Ectodermal cell (in vitro differentiated cells): Measurements from ENCODE around the gene PYGO1.
"Not testable (repeated sequence)": the region's sequence is repeated elsewhere in the genome, so short reads cannot be mapped to it uniquely, and the experiment has no call there.

Experiments used
- H3K27ac ChIP-seq: 2 replicates; pipeline ENCODE4 v1.7.0; 2013; ENCODE audit warnings: mild to moderate bottlenecking, low read depth, low read length; ENCODE audit not compliant: insufficient read depth, poor library complexity, severe bottlenecking
- H3K27me3 ChIP-seq: 2 replicates; pipeline ENCODE4 v1.7.0; 2013; ENCODE audit warnings: mild to moderate bottlenecking, low read length; ENCODE audit not compliant: insufficient read depth, control insufficient read depth, poor library complexity, severe bottlenecking
- H3K36me3 ChIP-seq: one replicate; pipeline ENCODE4 v1.7.0; 2013; ENCODE audit warnings: low read length; ENCODE audit not compliant: control insufficient read depth, insufficient read depth
- H3K4me1 ChIP-seq: one replicate; pipeline ENCODE4 v1.7.0; 2013; ENCODE audit warnings: low read length; ENCODE audit not compliant: control insufficient read depth, insufficient read depth
- H3K4me3 ChIP-seq: 2 replicates; pipeline ENCODE4 v1.7.0; 2013; ENCODE audit warnings: low read depth, low read length, control low read depth; ENCODE audit not compliant: insufficient read depth
- H3K9me3 ChIP-seq: 2 replicates; pipeline ENCODE4 v1.7.0; 2013; ENCODE audit warnings: mild to moderate bottlenecking, low read length, moderate library complexity; ENCODE audit not compliant: control insufficient read depth
- WGBS, 2 experiments: methylation state at CpG; one replicate each; pipeline ENCODE4 v1.1.7; 2013; ENCODE audit warnings: missing lambda C conversion rate in 2 of 2; 5-methylcytosine and 5-hydroxymethylcytosine counted together

The PYGO1 gene

DNA sequence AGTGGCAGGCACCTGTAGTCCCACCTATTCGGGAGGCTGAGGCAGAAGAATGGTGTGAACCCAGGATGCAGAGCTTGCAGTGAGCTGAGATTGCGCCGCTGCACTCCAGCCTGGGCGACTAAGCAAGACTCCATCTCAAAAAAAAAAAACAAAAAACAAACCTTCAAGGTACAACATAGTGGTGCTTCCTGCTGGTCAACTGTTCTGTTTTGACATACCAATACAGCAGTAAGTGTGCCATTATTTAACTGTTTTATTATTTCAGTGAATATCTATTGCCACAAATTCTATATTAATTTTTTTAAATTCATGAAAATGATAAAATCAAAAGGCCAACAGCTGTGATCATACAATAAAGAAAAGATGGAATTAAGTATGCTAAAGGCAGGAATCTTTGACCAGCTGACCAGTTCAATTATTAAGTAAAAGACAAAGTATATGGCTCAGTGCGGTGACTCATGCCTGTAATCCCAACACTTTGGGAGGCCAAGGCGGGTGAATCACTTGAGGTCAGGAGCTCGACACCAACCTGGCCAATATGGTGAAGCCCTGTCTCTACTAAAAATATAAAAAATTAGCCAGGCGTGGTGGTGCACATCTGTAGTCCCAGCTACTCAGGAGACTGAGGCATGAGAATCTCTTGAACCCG is 99.1 kb downstream of the PYGO1 start:
- not testable (repeated sequence) for H3K27ac ChIP-seq, H3K27me3 ChIP-seq

More for the DNA sequence above, 99.1 kb downstream of the PYGO1 start:
- H3K9me3 ChIP-seq, H3K4me1 ChIP-seq, H3K36me3 ChIP-seq, H3K4me3 ChIP-seq: not testable (repeated sequence)
- 90 to 93% methylated on average over 9 of the region's 9 CpGs for WGBS, 2 experiments
